Fibroblast of lung (primary cell): Measurements from ENCODE around the gene TCF21.
A peak's percentile ranks its signal among the peaks of the same experiment; 100 is the strongest.

Source experiments
- EZH2 ChIP-seq: IDR thresholded peaks from 2 replicates; pipeline ENCODE4 v1.5.1; 2012; ENCODE audit warnings: low read length, control low read depth, mild to moderate bottlenecking; ENCODE audit errors: missing control alignments
- TF ChIP-seq, protein P1 (sequence below), 2 donors: IDR thresholded peaks in 1 of 2; conservative IDR thresholded peaks in 1 of 2; 1 replicate in 1 of 2; 2 replicates in 1 of 2; pipeline ENCODE4 v1.5.1; 2011 to 2012; ENCODE audit warnings: low read length in 2 of 2, control low read depth in 1 of 2, inconsistent platforms in 1 of 2, low read depth in 1 of 2, mild to moderate bottlenecking in 1 of 2

DNA sequence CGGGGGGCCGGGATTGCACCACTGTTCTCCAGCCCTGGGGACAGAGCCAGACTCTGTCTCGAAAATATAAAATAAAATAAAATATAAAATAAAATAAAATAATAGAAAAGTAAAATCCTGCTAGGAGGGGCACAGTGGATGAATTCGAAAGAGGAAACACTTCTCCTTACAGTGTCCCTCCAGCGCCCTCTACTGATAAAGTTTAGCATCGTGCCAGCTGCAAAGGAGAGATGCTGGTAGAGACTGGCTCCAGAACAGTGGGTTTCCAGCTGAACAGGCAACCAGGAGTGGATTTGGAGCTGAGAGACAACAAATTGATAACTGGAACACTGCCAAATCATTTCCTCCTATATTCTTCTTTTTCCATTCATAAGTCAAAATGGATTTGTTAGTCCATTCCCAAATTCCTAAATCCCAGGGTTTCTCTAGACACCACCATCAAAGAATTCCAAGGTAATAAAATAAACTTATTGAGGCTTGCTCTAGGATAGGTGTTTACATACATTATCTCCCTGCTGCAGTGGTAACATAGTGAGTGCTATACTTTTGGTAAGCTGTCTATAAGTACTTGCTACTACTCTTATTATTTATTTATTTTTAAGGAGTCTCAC lies 32.4 kb downstream of the TCF21 start:
- TF ChIP-seq, protein P1, sequence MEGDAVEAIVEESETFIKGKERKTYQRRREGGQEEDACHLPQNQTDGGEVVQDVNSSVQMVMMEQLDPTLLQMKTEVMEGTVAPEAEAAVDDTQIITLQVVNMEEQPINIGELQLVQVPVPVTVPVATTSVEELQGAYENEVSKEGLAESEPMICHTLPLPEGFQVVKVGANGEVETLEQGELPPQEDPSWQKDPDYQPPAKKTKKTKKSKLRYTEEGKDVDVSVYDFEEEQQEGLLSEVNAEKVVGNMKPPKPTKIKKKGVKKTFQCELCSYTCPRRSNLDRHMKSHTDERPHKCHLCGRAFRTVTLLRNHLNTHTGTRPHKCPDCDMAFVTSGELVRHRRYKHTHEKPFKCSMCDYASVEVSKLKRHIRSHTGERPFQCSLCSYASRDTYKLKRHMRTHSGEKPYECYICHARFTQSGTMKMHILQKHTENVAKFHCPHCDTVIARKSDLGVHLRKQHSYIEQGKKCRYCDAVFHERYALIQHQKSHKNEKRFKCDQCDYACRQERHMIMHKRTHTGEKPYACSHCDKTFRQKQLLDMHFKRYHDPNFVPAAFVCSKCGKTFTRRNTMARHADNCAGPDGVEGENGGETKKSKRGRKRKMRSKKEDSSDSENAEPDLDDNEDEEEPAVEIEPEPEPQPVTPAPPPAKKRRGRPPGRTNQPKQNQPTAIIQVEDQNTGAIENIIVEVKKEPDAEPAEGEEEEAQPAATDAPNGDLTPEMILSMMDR (conservative IDR thresholded peaks at IDR 0.05 in 1 of 2, IDR thresholded peaks at IDR 0.05 in 1 of 2; ENCODE audit: low read depth in 1 of 2, low read length in 2 of 2) = peak; percentile 92 to 93
- no peak for TF ChIP-seq EZH2
